A673 (cell line): ENCODE results near the gene CEP170B. TPM values are rescaled to one million over a fixed set of nuclear protein-coding genes. Genes with fewer than 3 reads are reported as not detected.

Experiments used
- BruUV-seq: library from RNA; stranded (reverse); fragments of 400-500 nt; replicated peaks from 2 replicates; lab custom pipeline; 2021; lab: Mats Ljungman, UMichigan
- CTCF ChIA-PET: fragments of 300-600 bp; sonication (Branson Sonifier 250); formaldehyde crosslinking; loops from one replicate; lab custom pipeline; 2022; ENCODE audit warnings: antibody characterized with exemption; lab: Charles Lee
- POLR2A ChIA-PET: fragments of 300-600 bp; sonication (Branson Sonifier 250); formaldehyde crosslinking; loops from one replicate; lab custom pipeline; 2022; ENCODE audit warnings: antibody characterized with exemption; ENCODE audit not compliant: low non-redundant PET; lab: Charles Lee
- DNase-seq: peaks from one replicate; pipeline ENCODE4 v3.0.0-alpha.2; 2015; ENCODE audit warnings: low spot score
- H3K27ac ChIP-seq: fragments of 200-600 bp; sonication (generic); 2 replicates; pipeline ENCODE4 v1.5.1; 2016; ENCODE audit warnings: mixed run types, low read depth, mild to moderate bottlenecking, mixed read lengths, antibody characterized with exemption, low read length; ENCODE audit not compliant: poor library complexity, severe bottlenecking
- H3K27me3 ChIP-seq: fragments of 200-600 bp; sonication (generic); replicated peaks from 2 replicates; pipeline ENCODE4 v1.6.1; 2017; ENCODE audit warnings: mixed run types, low read depth, mild to moderate bottlenecking, mixed read lengths, antibody characterized with exemption, low read length; ENCODE audit not compliant: insufficient read depth, poor library complexity
- H3K36me3 ChIP-seq: fragments of 200-600 bp; sonication (generic); 2 replicates; pipeline ENCODE4 v1.6.1; 2016; ENCODE audit warnings: mixed run types, mild to moderate bottlenecking, mixed read lengths, antibody characterized with exemption, low read length; ENCODE audit not compliant: insufficient read depth, poor library complexity, severe bottlenecking
- H3K4me1 ChIP-seq: fragments of 200-600 bp; sonication (generic); 2 replicates; pipeline ENCODE4 v1.6.1; 2017; ENCODE audit warnings: mixed run types, mild to moderate bottlenecking, mixed read lengths, antibody characterized with exemption, low read length; ENCODE audit not compliant: insufficient read depth, poor library complexity, severe bottlenecking
- H3K4me3 ChIP-seq: fragments of 200-600 bp; sonication (generic); 2 replicates; pipeline ENCODE4 v1.5.1; 2016; ENCODE audit warnings: low read depth, mixed run types, mild to moderate bottlenecking, mixed read lengths, low read length; ENCODE audit not compliant: poor library complexity, severe bottlenecking
- H3K9me3 ChIP-seq: fragments of 200-600 bp; sonication (generic); 2 replicates; pipeline ENCODE4 v1.6.1; 2016; ENCODE audit warnings: mixed run types, low read depth, mild to moderate bottlenecking, mixed read lengths, antibody characterized with exemption, low read length; ENCODE audit not compliant: poor library complexity, severe bottlenecking
- EZH2 ChIP-seq: fragments of 200-600 bp; sonication (generic); IDR thresholded peaks from 2 replicates; pipeline ENCODE4 v1.6.1; 2017; ENCODE audit warnings: borderline replicate concordance, low read depth, mild to moderate bottlenecking, mixed read lengths, antibody characterized with exemption, low read length; ENCODE audit not compliant: poor library complexity, severe bottlenecking
- intact Hi-C: fragments of 100-400 bp; cut with micrococcal nuclease; formaldehyde crosslinking; loops from one replicate; pipeline ENCODE4 v1.10.0; 2022; ENCODE audit not compliant: unreplicated experiment
- total RNA-seq: library from RNA; stranded (reverse); gene quantifications from 2 replicates; pipeline ENCODE4 v1.2.3, GENCODE V29; 2021
- TF ChIP-seq, protein P1 (sequence below): fragments of 300-800, 200-600 bp; sonication (generic); conservative IDR thresholded peaks from 2 replicates; pipeline ENCODE4 v1.5.1; 2017; ENCODE audit warnings: low read depth, mild to moderate bottlenecking, antibody characterized with exemption, low read length, moderate library complexity, mixed read lengths

Gene CEP170B
- total RNA-seq, 1 experiment from 2014 or later: 20.8 TPM

DNA sequence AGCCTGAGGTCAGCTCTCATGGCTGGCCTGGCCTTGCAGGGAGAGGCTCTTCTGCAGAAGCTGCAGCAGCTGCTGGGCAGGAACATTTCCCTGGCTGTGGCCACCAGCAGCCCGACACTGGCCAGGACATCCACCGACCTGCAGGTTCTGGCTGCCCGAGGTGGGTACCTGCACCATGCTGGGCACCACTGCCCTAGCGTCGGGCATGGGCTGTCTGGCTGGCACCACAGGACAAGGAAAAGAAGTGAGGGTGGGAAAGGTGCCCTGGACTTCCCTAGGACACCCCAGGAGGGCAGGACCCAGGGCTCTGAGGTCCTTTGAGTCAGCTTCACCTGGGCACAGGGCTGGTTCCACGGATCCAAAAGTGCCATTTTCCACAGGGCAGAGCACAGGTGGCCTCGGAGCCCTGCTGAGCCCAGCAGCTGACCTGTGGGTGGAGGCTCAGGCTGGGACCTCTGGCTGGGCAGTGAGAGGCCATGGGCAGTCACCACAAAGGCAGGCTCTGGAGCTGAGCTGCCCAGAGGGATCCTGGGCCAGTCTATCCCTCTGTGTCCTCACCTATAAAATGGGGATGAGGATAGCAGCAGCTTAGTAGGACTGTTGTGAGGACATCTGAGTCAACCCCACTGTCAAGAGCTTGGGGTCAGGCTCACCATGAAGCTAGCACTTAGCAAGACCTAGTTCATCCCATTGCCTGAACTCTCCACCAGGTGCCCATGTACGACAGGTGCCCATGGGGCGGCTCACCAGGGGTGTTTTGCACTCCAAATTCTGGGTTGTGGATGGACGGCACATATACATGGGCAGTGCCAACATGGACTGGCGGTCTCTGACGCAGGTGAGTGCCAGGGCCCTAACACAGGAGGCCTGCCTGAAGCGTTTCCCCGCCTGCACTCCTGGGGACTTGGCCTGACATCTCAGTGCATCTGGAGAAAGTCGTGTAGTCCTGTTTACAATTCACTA, 64.5 kb downstream of the CEP170B start:
- intact Hi-C loops: no loop called here
- no TSS peak for BruUV-seq

DNA sequence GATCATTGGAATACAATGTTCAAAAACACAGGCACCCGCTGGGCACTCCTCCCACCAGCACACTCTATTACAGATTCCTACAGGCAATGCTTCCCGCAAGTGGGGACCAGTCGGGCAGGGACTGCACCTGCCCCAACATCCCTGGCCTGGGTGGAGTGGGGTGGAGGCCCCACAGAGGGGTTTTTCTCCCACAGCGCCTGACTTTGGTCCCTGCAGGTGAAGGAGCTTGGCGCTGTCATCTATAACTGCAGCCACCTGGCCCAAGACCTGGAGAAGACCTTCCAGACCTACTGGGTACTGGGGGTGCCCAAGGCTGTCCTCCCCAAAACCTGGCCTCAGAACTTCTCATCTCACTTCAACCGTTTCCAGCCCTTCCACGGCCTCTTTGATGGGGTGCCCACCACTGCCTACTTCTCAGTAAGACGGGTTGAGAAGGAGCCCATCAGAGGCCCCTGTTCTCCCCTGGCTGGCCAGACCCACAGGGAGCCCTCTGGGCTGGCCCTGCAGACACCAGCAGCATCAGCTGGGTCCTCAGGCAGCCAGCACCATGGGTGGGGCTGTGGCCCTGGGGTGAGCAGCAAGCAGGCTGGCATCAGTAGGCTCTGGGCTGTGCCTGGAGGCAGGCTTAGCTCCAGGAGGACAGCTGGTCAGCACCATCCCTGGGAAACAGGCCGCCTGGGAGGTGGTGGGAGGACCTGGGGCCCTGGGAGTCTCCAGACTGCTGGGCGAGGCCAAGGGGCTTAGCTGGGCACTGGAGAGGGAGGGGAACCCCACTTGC, 65.6 kb downstream of the CEP170B start:
- no TSS peak for BruUV-seq
- POLR2A ChIA-PET: interaction anchor here (0.7 kb wide), 1 partner anchor 352 kb away, joined by 9 read pairs; no protein-coding TSS in a partner anchor
- Histone ChIP-seq H3K4me1 (no peaks in the 10 kb centered on the region), H3K27me3 (peaks cover 12% of the 10 kb centered on the region), H3K4me3 (no peak overlapping the region), H3K36me3 (no peaks in the 10 kb centered on the region), H3K9me3 (no peaks in the 10 kb centered on the region), H3K27ac (no peak overlapping the region)
- intact Hi-C loops: no loop called here
- no peak for TF ChIP-seq EZH2
- TF ChIP-seq, protein P1, sequence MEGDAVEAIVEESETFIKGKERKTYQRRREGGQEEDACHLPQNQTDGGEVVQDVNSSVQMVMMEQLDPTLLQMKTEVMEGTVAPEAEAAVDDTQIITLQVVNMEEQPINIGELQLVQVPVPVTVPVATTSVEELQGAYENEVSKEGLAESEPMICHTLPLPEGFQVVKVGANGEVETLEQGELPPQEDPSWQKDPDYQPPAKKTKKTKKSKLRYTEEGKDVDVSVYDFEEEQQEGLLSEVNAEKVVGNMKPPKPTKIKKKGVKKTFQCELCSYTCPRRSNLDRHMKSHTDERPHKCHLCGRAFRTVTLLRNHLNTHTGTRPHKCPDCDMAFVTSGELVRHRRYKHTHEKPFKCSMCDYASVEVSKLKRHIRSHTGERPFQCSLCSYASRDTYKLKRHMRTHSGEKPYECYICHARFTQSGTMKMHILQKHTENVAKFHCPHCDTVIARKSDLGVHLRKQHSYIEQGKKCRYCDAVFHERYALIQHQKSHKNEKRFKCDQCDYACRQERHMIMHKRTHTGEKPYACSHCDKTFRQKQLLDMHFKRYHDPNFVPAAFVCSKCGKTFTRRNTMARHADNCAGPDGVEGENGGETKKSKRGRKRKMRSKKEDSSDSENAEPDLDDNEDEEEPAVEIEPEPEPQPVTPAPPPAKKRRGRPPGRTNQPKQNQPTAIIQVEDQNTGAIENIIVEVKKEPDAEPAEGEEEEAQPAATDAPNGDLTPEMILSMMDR: no peak
- CTCF ChIA-PET: no interaction called here
- DNase-seq: no peak

More for the DNA sequence above, 64.5 kb downstream of the CEP170B start:
- ChIA-PET POLR2A (no interaction called here), CTCF (no interaction called here)
- peaks cover 6% of the 10 kb centered on the region for H3K27me3 ChIP-seq
- H3K4me3 ChIP-seq: no peak overlapping the region
- no peak overlapping the region for H3K27ac ChIP-seq
- H3K9me3 ChIP-seq: no peaks in the 10 kb centered on the region
- no peak for TF ChIP-seq EZH2
- TF ChIP-seq, protein P1: no peak
- H3K36me3 ChIP-seq: no peaks in the 10 kb centered on the region
- no peak for DNase-seq
- H3K4me1 ChIP-seq: no peaks in the 10 kb centered on the region

DNA sequence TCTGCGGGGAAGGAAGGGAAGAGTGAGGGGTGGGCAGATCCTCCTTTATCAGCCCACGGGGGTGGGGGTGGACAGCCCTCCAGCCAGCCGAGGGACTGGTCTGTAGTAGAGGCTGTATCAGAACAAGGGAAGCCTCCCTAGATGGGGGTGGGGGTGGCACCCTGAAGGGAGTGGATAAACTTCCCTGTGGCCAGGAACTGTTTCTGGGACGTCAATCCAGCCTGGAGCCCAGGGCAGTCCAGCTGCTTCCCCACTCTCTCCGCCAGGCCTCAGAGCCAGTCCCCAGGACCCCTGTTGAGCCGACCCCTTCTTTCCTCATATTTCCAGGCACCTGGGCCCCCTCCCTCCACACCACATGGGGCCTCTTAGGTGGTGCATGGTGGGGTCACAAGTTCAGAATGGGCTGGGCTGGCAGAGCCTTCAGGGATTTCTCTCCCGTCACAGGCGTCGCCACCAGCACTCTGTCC, 66.3 kb downstream of the CEP170B start:
- intact Hi-C loops: no loop called here
- Histone ChIP-seq H3K36me3 (no peaks in the 10 kb centered on the region), H3K27me3 (peaks cover 12% of the 10 kb centered on the region), H3K4me3 (no peak overlapping the region), H3K27ac (no peak overlapping the region), H3K4me1 (no peaks in the 10 kb centered on the region), H3K9me3 (no peaks in the 10 kb centered on the region)
- BruUV-seq: no TSS peak
- TF ChIP-seq EZH2: no peak
- TF ChIP-seq, protein P1: no peak
- ChIA-PET CTCF (no interaction called here), POLR2A (interaction anchor here (0.7 kb wide), 1 partner anchor 352 kb away, joined by 9 read pairs; no protein-coding TSS in a partner anchor)
- DNase-seq: no peak
